HFFc6 (cell line): Measurements from ENCODE around the gene BMERB1. TPM values are rescaled to one million over a fixed set of nuclear protein-coding genes. Genes with fewer than 3 reads are reported as not detected.

Experiments
- DNase-seq: peaks from one replicate; pipeline ENCODE4 v3.0.0-alpha.2; 2018
- H3K27ac Mint-ChIP-seq: 2 replicates; pipeline ENCODE4 v1.8.0; 2020; ENCODE audit warnings: mild to moderate bottlenecking, mixed read lengths
- H3K27me3 Mint-ChIP-seq: 2 replicates; pipeline ENCODE4 v1.8.0; 2021; ENCODE audit warnings: mild to moderate bottlenecking, moderate library complexity, mixed read lengths; ENCODE audit not compliant: insufficient read depth
- H3K36me3 Mint-ChIP-seq: 2 replicates; pipeline ENCODE4 v1.8.0; 2021; ENCODE audit warnings: low read depth, mixed read lengths
- H3K4me1 Mint-ChIP-seq: 2 replicates; pipeline ENCODE4 v1.8.0; 2020; ENCODE audit warnings: low read depth, mixed read lengths
- H3K4me3 Mint-ChIP-seq: 2 replicates; pipeline ENCODE4 v1.8.0; 2020; ENCODE audit warnings: mild to moderate bottlenecking, moderate library complexity, mixed read lengths
- H3K9me3 Mint-ChIP-seq: 2 replicates; pipeline ENCODE4 v1.8.0; 2020; ENCODE audit warnings: mild to moderate bottlenecking, mixed read lengths
- CTCF ChIP-seq: fragments of 200-600 bp; sonication (generic); IDR thresholded peaks from 2 replicates; pipeline ENCODE4 v1.5.0; 2021; ENCODE audit warnings: antibody characterized with exemption, mild to moderate bottlenecking
- total RNA-seq, 6 experiments: library from RNA; stranded (reverse); fragmentation: NEBNext Ultra II Directional; extraction: Animal tissue kit (Norgen Biotek cat#: 25700); gene quantifications; 2 replicates in 1 of 6; 3 replicates in 5 of 6; pipeline ENCODE4 v1.2.3, GENCODE V29; 2021

Gene BMERB1
- total RNA-seq, 6 experiments from 2014 or later: 24.3 to 35.1 (median 29.9) TPM

GRCh38 chr16:15597822-15598647 lies 163.6 kb downstream of the BMERB1 start:
- DNase-seq: no peak
- peaks cover 58% of the 10 kb centered on the region for H3K36me3 Mint-ChIP-seq
- no peak for TF ChIP-seq CTCF
- H3K27ac Mint-ChIP-seq: no peak overlapping the region
- peaks cover 24% of the 10 kb centered on the region for H3K4me1 Mint-ChIP-seq
- H3K9me3 Mint-ChIP-seq: no peaks in the 10 kb centered on the region
- H3K4me3 Mint-ChIP-seq: no peak overlapping the region
- H3K27me3 Mint-ChIP-seq: peaks cover 8% of the 10 kb centered on the region

- Mint-ChIP-seq H3K36me3 (peaks cover 60% of the 10 kb centered on the region), H3K4me1 (peaks cover 24% of the 10 kb centered on the region), H3K4me3 (no peak overlapping the region), H3K27me3 (peaks cover 8% of the 10 kb centered on the region), H3K9me3 (no peaks in the 10 kb centered on the region), H3K27ac (no peak overlapping the region)
- TF ChIP-seq CTCF: no peak
- DNase-seq: no peak
Measured at GRCh38 chr16:15598648-15599190, 164.3 kb downstream of the BMERB1 start.

GRCh38 chr16:15599303-15600070 lies 165.1 kb downstream of the BMERB1 start:
- Mint-ChIP-seq H3K4me3 (no peak overlapping the region), H3K27ac (peak overlapping the region; percentile 4; the same call in 1 of the 2 replicates), H3K27me3 (peaks cover 8% of the 10 kb centered on the region), H3K36me3 (peaks cover 63% of the 10 kb centered on the region), H3K9me3 (no peaks in the 10 kb centered on the region), H3K4me1 (peaks cover 24% of the 10 kb centered on the region)
- no peak for TF ChIP-seq CTCF
- peak; percentile 11 for DNase-seq

GRCh38 chr16:15601212-15601879 lies 167.0 kb downstream of the BMERB1 start:
- peaks cover 55% of the 10 kb centered on the region for H3K36me3 Mint-ChIP-seq
- no peaks in the 10 kb centered on the region for H3K9me3 Mint-ChIP-seq
- H3K4me3 Mint-ChIP-seq: no peak overlapping the region
- H3K27ac Mint-ChIP-seq: no peak overlapping the region
- H3K27me3 Mint-ChIP-seq: peaks cover 3% of the 10 kb centered on the region
- TF ChIP-seq CTCF: no peak
- no peak for DNase-seq
- peaks cover 16% of the 10 kb centered on the region for H3K4me1 Mint-ChIP-seq

- H3K36me3 Mint-ChIP-seq: peaks cover 62% of the 10 kb centered on the region
- no peak for TF ChIP-seq CTCF
- DNase-seq: no peak
- no peak overlapping the region for H3K4me3 Mint-ChIP-seq
- peaks cover 3% of the 10 kb centered on the region for H3K27me3 Mint-ChIP-seq
- H3K27ac Mint-ChIP-seq: no peak overlapping the region
- no peaks in the 10 kb centered on the region for H3K9me3 Mint-ChIP-seq
- peaks cover 16% of the 10 kb centered on the region for H3K4me1 Mint-ChIP-seq
Measured at GRCh38 chr16:15602285-15603044, 168.1 kb downstream of the BMERB1 start.
